Measurements from ENCODE around the gene ENTHD1. TPM values are rescaled to one million over a fixed set of nuclear protein-coding genes. Genes with fewer than 3 reads are reported as not detected.

ENTHD1 gene
- total RNA-seq, 1 donor from 2014 or later = not detected

GRCh38 chr22:39693943-39694500, 199.5 kb downstream of the ENTHD1 start:
- DNase-seq (ENCODE audit: low spot score) = no peak
- H3K36me3 Mint-ChIP-seq (ENCODE audit: low read depth) = no peaks in the 10 kb centered on the region
- H3K27ac Mint-ChIP-seq (ENCODE audit: unreplicated experiment) = no peak overlapping the region
- H3K9me3 Mint-ChIP-seq (ENCODE audit: low read depth) = no peaks in the 10 kb centered on the region
- TF ChIP-seq, protein P1, sequence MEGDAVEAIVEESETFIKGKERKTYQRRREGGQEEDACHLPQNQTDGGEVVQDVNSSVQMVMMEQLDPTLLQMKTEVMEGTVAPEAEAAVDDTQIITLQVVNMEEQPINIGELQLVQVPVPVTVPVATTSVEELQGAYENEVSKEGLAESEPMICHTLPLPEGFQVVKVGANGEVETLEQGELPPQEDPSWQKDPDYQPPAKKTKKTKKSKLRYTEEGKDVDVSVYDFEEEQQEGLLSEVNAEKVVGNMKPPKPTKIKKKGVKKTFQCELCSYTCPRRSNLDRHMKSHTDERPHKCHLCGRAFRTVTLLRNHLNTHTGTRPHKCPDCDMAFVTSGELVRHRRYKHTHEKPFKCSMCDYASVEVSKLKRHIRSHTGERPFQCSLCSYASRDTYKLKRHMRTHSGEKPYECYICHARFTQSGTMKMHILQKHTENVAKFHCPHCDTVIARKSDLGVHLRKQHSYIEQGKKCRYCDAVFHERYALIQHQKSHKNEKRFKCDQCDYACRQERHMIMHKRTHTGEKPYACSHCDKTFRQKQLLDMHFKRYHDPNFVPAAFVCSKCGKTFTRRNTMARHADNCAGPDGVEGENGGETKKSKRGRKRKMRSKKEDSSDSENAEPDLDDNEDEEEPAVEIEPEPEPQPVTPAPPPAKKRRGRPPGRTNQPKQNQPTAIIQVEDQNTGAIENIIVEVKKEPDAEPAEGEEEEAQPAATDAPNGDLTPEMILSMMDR (IDR thresholded peaks at IDR 0.05) = no peak
- H3K4me1 Mint-ChIP-seq (ENCODE audit: low read depth) = peaks cover 7% of the 10 kb centered on the region
- H3K27me3 Mint-ChIP-seq (ENCODE audit: low read depth) = peaks cover 45% of the 10 kb centered on the region
- no peak overlapping the region for H3K4me3 Mint-ChIP-seq (ENCODE audit: unreplicated experiment)

Other genes starting within 250 kb of the ENTHD1 start
- 0.24 TPM in 1 of 3 replicates, not detected in the others for gene GRAP2, start 7.3 kb upstream of the ENTHD1 start, total RNA-seq
- gene TMA7B, start 66.6 kb upstream of the ENTHD1 start, total RNA-seq = not detected in 3 replicates
- gene FAM83F, start 101.2 kb upstream of the ENTHD1 start, total RNA-seq = 0.22 TPM in 1 of 3 replicates, not detected in the others